Measurements from ENCODE around the gene AOAH.
A peak's percentile ranks its signal among the peaks of the same experiment; 100 is the strongest.
"Not testable (repeated sequence)": the region's sequence is repeated elsewhere in the genome, so short reads cannot be mapped to it uniquely, and the experiment has no call there.

Gene AOAH

DNA sequence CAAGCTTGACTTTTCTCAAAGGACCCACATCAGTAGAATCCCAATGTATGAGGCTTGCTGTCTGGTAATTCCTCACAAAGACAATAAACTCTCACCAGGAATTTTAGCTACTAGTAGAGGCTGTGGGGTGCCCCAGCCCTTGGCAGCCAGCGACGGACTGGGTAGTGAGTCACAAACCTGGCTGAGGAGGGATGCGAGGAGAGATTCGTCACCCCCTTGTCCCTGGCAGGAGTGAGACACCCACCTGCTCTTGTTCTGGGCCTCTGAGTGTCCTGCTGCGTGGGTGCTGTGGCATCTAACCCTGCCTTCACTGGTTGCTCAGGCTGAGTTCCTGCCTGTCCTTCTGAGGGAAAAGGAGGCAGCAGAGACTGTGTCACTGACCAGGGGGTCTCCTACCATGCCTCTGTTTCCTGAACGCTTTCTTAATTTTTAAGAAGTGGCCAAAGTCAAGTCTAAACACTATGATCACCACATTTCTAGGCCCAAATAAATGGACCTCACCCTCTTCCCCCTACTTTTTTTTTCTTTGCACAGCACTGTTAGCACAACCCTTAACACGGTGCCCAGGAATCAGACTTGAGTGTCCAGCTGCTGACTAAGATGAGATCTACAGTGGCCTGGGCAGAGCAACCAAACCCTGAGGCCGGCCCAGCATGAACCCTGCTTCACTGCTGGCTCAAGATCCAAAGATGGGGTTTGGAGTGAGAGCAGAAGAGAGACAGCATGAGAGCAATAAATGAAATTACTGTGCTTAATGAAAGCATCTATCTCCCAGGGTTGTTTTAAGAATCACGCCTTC, 188.2 kb downstream of the AOAH start:
- no peak for DNase-seq

DNA sequence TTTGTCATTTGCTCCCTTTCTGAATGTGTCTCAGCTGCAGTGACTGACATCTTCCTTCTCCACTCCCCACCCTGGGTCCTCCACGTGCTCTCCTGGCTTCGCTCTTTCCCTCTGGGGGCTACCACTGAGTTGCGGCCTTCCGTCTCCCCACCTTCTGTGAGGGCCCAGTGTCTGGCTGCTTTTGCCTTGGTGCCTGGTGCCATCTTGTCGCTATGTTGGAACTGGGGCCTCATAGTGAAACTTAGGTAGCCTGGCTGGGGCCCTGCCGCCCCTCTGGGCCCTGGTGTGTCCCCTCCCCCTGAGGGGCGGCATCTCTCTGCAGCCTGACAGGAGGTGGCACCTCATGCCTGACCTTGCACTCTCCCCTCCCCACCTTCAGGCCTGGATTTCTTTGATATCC, 190.6 kb downstream of the AOAH start:
- no peak for DNase-seq

DNA sequence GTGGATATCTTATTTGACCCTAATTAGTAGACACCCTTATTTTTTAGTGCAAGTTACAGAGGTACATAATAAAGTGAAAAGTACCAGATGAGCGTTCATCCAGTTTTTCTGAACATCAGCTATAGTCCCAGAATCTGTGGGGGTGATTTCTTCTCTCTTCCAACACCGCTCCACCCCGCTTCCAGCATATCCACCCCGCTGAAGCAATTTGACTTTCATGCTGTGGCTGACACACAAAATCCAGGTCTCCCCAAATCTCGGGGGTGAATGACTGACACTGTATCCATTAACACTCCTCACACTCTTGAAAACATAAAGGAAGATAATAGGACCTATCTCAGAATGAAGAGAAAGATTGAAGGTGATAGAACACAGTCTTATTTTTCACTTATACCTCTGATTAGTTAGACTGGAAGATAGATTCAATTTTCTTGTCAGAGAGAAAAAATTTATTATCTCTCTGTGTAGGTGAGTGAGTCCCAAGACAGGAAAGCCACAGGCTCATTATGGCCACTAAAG, 191.3 kb downstream of the AOAH start:
- no peak for DNase-seq

DNA sequence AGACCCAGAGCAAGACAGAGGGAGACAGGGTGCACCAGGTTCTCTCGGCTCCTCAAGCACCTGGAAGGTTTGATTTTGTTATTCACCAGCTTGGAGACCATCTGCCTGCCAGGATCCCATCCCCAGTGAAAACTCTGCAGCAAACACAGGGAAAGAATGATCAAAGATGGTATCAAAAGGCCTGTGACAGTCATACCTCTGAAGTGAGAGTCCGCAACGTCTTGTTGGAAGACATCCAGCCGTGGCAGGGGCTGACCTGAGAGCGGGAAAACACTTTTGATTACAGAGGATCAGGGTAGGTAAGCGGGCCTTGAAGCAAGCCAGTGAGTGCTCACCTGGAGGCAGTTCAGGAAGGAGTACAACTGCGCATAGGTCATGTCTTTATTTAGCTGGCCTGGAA, 192.3 kb downstream of the AOAH start:
- no peak for DNase-seq

DNA sequence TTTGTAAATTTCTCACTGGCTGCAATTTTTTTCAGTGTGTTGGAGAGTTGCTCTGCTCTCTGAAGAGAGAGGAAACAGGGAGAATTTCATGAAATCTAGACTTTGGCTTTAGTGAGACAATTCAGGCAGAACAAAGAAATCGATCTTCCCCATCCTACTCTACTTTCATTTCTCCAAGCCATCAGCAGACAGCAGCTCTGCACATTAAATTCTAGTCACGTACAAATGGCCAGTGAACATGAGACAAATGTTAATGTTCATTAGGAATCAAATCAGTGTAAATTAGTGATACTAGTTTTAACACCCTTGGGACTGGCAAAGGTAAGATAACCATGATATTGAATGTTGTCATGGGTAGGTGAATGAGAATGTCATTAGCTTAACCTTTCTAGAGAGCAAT, 193.8 kb downstream of the AOAH start:
- no peak for DNase-seq

DNA sequence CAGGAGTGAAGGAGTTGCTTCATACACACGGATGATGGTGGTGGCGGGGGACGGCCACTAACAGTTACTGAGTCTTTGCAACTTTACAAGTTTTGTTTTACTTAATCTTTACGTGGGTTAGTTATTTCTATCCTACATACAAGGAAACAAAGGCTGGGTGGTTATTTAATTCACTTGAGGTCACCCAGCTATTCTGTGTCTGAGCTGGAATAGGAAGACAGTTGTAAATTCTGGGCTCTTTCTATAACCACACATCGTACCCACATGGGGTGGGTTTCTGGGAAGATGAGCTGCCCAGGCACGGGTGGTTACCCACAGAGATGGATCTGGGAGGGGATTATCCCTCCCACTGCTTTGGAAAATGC, 196.8 kb downstream of the AOAH start:
- DNase-seq = peak; percentile 85

DNA sequence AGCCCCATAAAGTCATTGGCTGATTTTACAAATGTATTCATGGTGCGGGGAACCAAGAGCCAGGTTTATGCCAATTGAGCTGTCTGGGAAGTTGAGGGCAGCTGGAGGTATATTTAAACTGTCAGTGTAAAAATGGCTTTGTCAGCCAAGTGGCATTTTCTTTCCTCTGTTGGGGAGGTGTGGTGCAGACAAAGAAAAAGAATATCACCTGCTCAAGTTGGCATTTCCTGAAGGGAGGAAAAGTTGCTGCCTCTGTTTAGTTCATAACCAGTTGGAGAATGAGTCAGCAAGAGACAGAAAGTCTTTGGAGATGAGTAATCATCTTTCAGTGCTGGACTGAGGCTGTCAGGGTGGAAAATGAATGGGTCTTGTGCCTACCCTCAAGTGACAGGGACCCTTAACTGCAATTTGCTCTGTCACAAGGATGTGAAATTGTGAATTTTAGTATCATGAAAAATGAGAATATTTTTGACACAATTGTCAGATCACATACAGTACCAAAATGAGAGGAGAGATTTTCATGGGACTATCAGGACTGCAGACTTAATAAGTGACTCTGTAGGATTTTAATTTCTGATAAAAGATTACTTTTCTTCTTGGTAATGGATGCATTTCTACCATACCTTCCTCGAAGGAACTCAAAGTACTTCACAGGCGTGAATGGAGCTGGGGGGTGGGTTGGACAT, 197.3 kb downstream of the AOAH start:
- DNase-seq = peak; percentile 93

DNA sequence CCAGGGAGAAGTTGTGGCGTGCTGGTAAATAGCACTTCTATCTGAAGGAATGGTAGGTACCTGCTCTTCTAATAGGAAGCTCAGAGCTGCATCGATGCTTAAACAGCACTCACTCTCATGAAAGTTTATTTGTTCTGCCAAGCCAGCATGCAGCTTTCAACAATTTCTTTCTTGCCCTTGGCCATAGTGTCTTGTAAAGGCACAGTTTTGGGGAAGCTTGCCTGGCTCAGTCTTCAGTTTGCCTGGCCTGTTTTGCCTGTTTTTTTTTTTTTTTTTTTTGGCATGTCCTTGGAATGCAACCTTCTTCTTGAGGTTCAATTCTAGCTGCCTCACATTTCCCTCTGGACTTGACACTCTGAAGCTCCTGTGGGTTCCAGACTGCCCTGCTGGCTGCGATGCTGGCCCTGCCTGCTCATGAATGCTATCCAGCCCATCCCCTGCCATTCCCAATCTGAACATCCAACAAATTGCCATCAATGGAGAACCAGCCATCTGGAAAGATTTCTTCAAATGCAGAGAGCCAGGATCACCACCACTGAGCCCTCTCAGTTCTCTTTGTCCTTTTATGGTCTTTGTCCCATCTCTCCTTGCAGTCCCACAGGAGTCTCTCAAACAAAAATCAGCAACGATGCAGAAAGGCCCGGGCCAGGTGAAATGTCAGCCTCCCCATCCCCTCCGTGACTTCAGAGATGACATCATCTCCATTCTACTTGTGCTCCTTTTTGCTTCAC, 200.8 kb downstream of the AOAH start:
- DNase-seq = no peak

DNA sequence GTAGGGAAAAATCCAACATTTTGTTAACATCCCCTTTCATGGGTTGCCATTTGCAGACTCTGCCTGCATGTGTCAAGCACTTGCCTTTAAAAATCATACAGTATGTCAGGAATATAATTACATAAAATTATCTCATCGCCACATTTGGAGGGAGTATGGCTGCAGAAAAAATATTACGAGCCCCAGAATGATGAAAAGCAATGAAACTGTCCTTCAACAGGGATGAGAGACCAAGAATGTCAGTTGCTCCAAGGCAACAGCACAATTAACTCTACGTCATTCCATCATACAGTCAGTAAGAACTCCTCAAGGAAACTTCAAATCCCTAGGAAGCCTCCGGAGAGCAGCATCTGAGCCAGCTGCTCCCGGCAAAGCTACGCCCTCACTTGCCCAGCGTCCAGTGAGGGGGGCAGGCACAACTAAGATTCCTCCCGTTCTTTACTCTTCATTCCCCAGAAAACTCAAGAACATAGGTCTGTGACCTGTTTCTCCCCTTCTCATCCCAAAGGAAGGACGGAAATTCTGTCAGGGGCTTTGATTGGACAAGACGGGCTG, 201.8 kb downstream of the AOAH start:
- DNase-seq = no peak

DNA sequence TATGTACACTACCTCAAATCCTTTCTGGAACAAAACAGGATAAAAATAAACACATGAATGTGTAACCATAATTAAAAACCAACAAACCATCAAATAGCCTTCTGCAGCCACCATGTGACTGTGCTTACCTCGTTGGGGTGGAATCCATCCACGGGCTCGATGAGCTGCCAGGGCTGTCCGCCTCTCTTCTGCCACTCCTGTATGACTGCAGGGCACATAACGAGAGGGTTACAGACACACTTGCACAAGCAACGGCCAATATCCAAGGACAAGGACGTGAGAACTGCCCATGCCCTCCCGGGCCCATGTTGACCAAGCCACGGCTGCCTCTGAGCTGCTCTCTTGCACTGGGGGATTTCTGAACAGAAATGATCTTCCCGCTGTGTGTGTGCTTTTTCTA, 202.4 kb downstream of the AOAH start:
- DNase-seq = no peak

DNA sequence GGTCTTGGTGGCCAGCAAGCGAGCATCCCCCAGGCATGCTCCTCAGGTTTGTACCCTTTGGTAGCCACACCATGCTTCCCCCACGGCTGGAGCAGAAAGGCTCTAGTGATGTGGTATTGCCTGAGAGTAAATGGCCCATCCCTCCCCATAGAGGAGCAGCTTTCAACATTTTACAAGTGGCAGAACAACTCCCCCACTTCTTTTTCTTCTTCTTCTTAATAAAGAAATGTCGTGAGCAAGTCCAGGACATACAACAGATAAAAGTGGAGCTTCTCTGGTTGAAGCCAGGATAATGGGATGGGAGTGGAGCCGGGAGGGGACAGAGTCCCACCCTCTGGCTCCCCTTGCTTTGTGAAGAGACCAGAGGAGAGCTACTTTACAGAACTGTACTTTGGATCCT, 203.2 kb downstream of the AOAH start:
- DNase-seq = no peak

DNA sequence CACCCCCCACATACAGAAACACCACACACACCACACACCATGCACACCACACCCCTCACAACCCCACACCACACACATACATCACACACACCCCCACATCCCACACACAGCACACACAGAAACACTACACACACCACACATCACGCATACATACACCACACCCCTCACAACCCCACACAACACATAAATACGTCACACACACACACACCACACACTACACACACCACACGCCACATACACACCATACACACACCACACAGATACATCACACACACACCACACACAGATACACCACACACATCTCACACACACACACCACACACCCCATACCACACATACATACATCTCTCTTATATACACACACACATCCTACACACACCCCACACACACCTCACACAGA, 208.4 kb downstream of the AOAH start:
- DNase-seq = no peak

DNA sequence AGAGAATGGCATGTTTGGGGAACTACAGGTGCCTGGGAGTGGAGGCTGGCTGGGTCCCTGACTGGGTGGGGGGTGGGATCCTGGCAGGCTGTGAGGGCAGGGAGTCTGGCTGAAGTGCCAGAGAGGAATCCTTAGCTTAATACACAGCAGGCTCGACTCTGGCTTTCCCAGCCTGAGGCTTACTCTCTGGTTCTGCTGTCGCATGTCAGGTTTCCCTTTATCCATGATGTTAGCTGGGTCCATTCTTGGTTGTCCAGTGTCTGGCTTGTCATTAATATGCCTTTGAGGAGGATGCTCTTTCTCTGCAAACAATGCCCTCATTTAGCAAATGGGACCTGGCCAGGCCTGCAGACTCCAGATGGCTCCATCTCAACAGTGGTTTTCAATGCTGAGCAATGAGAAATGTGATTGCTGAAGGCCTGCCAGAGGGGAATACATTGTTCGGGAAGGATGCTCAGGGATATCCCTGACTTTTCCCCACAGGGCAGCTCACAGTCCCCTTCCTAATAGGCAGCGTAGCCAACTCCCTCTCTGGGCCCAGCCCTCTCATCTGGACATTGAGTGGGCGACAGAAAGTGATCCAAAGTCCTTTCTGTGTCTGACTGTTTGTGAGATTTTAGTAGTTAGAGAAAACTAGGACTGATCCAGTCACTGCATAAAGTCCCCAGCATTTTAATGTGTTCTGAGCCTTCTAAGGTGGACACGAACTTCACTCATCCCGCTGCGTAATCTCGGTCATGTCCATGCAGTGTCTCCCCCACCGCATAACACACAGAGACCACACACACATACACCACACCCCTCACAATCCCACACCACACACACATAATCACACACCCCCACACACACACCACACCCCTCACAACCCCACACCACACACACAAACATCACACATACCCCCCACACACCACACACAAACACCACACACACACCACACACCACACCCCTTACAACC, 209.7 kb downstream of the AOAH start:
- DNase-seq = no peak

DNA sequence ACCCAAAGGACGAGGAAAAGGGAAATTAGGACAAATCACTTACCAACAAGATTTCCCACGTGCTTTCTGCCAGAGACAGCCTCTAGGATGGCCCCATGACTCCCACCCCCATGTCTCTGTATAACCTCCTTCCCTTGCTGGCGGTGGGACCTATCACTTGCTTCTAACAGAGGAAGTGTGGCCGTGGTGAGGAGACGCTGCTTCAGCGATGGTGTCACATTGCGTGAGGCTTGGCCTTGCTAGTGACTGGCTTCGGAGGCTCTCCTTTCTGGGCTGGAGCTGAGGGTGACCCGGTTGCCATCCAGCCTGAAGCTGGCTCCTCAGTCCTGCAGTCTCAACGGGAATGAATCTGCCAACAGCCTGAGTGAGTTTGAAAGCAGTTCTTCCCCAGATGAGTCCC, 210.9 kb downstream of the AOAH start:
- no peak for DNase-seq

DNA sequence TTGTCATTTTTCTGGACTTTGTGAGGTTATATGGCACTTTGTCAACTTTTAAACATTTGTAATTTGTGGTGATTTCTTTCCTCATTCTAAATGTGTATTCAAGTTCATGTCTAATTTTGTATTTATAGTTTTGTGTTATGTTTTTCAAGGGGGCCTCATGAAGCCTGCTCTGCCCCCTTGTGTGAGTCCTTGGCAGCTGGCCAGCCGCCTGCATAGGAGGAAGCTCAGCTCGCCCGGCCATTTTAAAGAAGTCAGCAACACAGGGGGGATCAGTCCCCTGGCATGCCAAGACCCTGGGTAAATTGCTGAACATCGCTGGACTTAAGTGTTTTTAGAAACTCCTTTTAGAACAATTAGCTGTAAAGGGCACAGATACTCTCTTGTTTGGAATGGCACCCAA, 211.7 kb downstream of the AOAH start:
- no peak for DNase-seq

DNA sequence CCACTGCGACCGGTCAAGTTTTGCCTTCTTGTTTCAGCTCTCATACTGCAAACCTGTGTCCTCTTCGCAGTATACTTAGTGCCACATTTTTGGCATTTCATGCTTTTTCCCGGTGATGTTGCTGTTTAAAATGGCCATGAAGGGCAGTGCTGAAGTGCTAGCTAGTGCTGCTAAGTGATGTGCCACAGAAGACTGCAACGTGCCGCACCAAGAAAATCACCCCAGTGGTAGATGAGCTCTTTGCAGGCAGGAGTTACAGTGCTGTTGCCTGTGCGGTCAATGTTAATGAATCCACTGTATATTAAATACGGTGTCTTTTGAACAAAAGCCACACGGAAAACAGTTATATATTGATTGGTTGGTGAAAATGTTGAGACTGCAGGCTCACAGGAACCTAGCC, 214.3 kb downstream of the AOAH start:
- DNase-seq = no peak

DNA sequence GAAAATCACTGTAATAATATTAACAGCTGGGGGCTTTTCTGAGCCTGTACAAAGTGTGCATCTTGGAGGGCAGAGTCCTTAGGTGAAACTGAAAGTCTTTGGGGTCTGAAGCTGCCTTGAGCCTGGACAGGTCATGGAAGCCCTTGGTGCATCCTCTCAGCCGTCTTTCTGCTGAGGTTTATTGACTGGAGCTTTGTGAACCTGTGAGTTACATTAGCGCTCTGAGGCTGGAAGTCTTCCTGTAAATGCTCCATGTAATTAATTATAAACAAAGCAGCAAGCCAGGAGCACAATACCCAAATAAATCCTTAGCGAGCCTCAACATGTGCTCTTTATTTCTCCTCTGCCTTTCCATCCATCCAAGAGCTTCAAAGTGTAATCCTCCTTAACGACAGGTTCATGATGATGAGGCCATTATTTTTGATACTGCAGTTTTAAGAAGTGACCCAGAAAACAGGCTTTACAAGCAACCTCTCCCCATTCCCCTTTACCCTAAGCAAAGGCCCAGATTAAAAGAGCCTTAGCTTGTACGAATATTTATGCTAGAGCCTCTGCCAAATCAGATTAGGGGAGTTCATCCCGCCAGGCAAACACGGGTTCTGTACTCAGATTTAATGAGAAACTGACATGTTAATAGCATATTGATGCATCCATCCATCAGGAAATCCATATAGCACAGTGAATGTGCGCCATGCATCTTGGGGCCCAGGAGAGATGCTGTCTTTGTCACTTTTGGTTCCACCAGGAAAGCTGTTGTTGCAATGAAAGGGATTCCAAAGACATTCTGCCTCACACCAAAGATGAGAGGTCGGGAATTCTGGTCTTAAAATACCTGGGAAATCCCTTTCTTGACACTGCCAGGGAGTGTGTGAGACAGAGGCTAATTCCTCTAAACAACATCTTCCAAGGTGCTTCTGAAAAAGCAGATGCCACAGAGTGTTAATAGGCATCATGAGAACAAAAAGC, 216.5 kb downstream of the AOAH start:
- DNase-seq = no peak

DNA sequence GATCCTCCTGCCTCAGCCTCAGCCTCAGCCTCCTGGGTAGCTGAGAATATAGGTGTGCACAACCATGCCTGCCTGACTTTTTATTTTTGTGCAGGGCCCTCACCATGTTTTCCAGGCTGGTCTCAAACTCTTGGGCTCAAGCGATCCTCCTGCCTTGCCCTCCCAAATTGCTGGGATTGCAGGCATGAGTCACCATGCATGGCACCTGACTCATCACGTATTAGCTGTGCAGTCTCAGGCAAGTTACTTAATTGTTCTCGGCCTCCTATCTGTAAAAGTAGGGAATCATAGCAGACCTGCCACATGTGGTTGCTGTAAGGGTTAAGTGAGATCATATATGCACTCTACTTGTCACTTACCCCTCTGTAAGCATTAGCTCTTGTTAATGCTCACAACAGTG, 217.5 kb downstream of the AOAH start:
- no peak for DNase-seq

DNA sequence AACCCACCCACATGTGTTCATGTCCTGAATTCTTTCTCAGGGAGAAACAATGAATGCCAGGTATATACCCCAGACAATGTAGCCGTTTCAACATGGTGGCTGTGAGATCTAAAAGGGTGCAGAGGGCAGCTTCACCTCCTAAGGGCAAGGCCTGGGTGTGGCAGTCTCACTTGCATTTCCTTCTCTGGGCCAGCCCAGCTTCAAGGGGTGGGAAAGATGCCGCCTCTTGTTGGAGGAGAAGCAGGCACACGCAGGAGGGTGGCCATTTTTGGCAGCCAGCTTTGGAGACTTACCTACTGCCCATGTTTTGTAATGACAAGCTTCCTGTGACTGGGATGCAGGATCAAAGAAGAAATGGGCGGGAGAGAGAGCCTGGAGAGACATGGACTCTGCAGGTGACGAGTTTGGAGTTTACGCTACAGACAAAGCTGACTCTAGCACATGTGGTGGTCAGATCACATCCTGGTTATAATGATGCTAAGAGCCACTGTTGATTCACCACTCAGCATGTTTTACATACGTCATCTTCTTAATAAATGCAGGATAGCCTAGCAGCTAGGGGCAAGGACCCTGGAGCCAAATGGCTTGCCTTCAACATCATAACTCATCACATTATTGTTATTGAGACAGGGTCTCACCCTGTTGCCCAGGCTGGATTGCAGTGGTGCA, 218.0 kb downstream of the AOAH start:
- no peak for DNase-seq

DNA sequence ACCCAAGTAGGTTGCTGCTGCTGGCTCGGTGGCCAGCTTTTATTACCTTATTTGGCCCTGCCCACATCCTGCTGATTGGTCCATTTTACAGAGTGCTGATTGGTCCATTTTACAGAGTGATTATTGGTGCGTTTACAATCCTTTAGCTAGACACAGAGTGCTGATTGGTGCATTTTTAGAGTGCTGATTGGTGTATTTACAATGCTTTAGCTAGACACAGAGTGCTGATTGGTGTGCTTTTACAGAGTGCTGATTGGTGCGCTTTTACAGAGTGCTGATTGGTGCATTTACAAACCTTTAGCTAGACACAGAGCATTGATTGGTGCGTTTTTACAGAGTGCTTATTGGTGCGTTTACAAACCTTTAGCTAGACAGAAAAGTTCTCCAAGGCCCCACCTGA, 219.7 kb downstream of the AOAH start:
- not testable (repeated sequence) for DNase-seq

DNA sequence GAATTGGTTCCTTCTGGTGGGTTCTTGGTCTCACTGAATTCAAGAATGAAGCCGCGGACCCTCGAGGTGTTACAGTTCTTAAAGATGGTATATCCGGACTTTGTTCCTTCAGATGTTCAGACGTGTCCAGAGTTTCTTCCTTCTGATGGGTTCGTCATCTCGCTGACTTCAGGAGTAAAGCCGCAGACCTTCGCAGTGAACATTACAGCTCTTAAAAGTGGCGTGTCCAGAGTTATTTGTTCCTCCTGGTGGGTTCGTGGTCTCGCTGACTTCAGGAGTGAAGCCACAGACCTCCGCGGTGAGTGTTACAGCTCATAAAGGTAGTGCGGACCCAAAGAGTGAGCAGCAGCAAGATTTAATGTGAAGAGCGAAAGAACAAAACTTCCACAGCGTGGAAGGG, 220.1 kb downstream of the AOAH start:
- DNase-seq = not testable (repeated sequence)
